Mucosa of descending colon (tissue), 3 donors: ENCODE results near the gene MX2. TPM values are rescaled to one million over a fixed set of nuclear protein-coding genes. Genes with fewer than 3 reads are reported as not detected.

Experiments
- ATAC-seq: fragments of 200-7000 bp; cut with Tn5 transposase; one replicate; pipeline ENCODE4 v1.9.1; 2020; ENCODE audit warnings: mild to moderate bottlenecking, moderate library complexity
- DNase-seq, 3 donors: peaks; one replicate each; pipeline ENCODE4 v3.0.0-alpha.2; 2020
- H3K36me3 ChIP-seq: fragments of 200-600 bp; one replicate; pipeline ENCODE4 v1.8.0; 2021; ENCODE audit warnings: low read depth, mild to moderate bottlenecking
- H3K4me1 ChIP-seq: fragments of 200-600 bp; one replicate; pipeline ENCODE4 v1.8.0; 2021; ENCODE audit warnings: low read depth, mild to moderate bottlenecking
- H3K4me3 ChIP-seq: fragments of 200-600 bp; one replicate; pipeline ENCODE4 v1.8.0; 2021; ENCODE audit warnings: mild to moderate bottlenecking
- H3K9me3 ChIP-seq: fragments of 200-600 bp; one replicate; pipeline ENCODE4 v1.8.0; 2021; ENCODE audit warnings: mild to moderate bottlenecking
- CTCF ChIP-seq: fragments of 200-600 bp; IDR thresholded peaks from one replicate; pipeline ENCODE4 v1.8.0; 2022; ENCODE audit warnings: antibody characterized with exemption, mild to moderate bottlenecking
- intact Hi-C, 2 donors: fragments of 100-400 bp; cut with DNase I in 1 of 2; cut with micrococcal nuclease in 1 of 2; formaldehyde crosslinking; loops; one replicate each; pipeline versions ENCODE4 v1.11.0 to v1.11.1; 2022; cut with DNase I, micrococcal nuclease
- total RNA-seq, 3 donors: library from RNA; stranded (reverse); fragmentation: NEBNext Ultra II Directional in 2 of 3; extraction: Animal tissue kit (Norgen Biotek cat#: 25700) in 2 of 3; gene quantifications; one replicate each; pipeline versions ENCODE4 v1.2.1 to v1.2.4, GENCODE V29; 2021 to 2023
- donor health status: DM: no; HTN: no; CAD: no; lungs with moderate emphysema.
- donor health status: DM: no; HTN: no; CAD: no.
- donor health status: DM: no; HTN: yes; CAD: no.

The MX2 gene
- total RNA-seq, 3 donors from 2014 or later: 2.5 to 9.2 (median 6.3) TPM

GRCh38 chr21:41317458-41317857 is 44.4 kb upstream of the MX2 start:
- intact Hi-C loops: no loop called here
- Histone ChIP-seq H3K36me3 (no peaks in the 10 kb centered on the region), H3K4me1 (peaks cover 14% of the 10 kb centered on the region), H3K4me3 (no peak overlapping the region), H3K9me3 (no peaks in the 10 kb centered on the region)
- DNase-seq (no peak), ATAC-seq (no peak)
- TF ChIP-seq CTCF: no peak

- no peak overlapping the region for H3K4me3 ChIP-seq
- peaks cover 14% of the 10 kb centered on the region for H3K4me1 ChIP-seq
- H3K9me3 ChIP-seq: no peaks in the 10 kb centered on the region
- TF ChIP-seq CTCF: no peak
- H3K36me3 ChIP-seq: no peaks in the 10 kb centered on the region
- intact Hi-C loops: no loop called here
- DNase-seq (no peak), ATAC-seq (no peak)
Measured at GRCh38 chr21:41318218-41318617, 43.6 kb upstream of the MX2 start.

GRCh38 chr21:41319273-41319672 is 42.6 kb upstream of the MX2 start:
- DNase-seq: peak in 1 of 3 donors; percentile 20
- TF ChIP-seq CTCF: no peak
- H3K4me3 ChIP-seq: no peak overlapping the region

GRCh38 chr21:41321211-41321907 is 40.5 kb upstream of the MX2 start:
- intact Hi-C loops: no loop called here
- peaks cover 10% of the 10 kb centered on the region for H3K4me1 ChIP-seq
- H3K36me3 ChIP-seq: no peaks in the 10 kb centered on the region
- no peak overlapping the region for H3K4me3 ChIP-seq
- TF ChIP-seq CTCF: no peak
- ATAC-seq (no peak), DNase-seq (no peak)
- no peaks in the 10 kb centered on the region for H3K9me3 ChIP-seq

More at GRCh38 chr21:41319273-41319672, 42.6 kb upstream of the MX2 start:
- ATAC-seq: peak; percentile 81
- peaks cover 14% of the 10 kb centered on the region for H3K4me1 ChIP-seq
- intact Hi-C loops: no loop called here
- H3K36me3 ChIP-seq: no peaks in the 10 kb centered on the region
- H3K9me3 ChIP-seq: no peaks in the 10 kb centered on the region

- no peak for DNase-seq
- no peak for TF ChIP-seq CTCF
- intact Hi-C loops: no loop called here
- no peak overlapping the region for H3K4me3 ChIP-seq
- no peak for ATAC-seq
- H3K4me1 ChIP-seq: peaks cover 4% of the 10 kb centered on the region
- no peaks in the 10 kb centered on the region for H3K9me3 ChIP-seq
- no peaks in the 10 kb centered on the region for H3K36me3 ChIP-seq
Measured at GRCh38 chr21:41321908-41322495, 39.8 kb upstream of the MX2 start.
